Measurements from ENCODE around the gene CACNA1E.

DNA sequence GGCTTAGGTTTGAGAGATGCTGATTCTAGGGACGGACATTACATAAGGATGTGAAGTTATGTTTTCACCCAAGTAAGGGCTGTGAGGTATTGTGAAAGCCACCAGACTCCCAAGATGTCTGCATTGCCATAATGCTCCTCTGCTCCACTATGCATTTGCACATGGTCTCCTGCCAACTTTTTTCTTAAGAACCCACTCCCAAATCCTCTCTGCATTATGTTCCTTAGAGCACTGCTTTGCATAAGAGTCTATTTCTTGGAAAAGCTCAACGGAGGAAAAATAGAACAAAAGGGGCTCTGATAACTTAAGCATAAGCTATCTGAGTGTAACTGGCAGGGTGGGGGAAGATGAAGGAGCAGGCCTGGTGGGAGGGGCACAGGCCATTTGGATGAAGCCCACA, 5.0 kb upstream of the CACNA1E start:
- TF ChIP-seq, protein P1, sequence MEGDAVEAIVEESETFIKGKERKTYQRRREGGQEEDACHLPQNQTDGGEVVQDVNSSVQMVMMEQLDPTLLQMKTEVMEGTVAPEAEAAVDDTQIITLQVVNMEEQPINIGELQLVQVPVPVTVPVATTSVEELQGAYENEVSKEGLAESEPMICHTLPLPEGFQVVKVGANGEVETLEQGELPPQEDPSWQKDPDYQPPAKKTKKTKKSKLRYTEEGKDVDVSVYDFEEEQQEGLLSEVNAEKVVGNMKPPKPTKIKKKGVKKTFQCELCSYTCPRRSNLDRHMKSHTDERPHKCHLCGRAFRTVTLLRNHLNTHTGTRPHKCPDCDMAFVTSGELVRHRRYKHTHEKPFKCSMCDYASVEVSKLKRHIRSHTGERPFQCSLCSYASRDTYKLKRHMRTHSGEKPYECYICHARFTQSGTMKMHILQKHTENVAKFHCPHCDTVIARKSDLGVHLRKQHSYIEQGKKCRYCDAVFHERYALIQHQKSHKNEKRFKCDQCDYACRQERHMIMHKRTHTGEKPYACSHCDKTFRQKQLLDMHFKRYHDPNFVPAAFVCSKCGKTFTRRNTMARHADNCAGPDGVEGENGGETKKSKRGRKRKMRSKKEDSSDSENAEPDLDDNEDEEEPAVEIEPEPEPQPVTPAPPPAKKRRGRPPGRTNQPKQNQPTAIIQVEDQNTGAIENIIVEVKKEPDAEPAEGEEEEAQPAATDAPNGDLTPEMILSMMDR (IDR thresholded peaks at IDR 0.05; ENCODE audit: insufficient read depth, low read length, poor library complexity, severe bottlenecking) = no peak
- no peak for TF ChIP-seq EZH2phosphoT487 (conservative IDR thresholded peaks at IDR 0.05; ENCODE audit: low read length)

Measured in SU-DHL-6 (cell line).